ENCODE data around the gene TBXA2R. TPM values are rescaled to one million over a fixed set of nuclear protein-coding genes. Genes with fewer than 3 reads are reported as not detected.

Gene TBXA2R
- total and polyA plus RNA-seq, 2 of the 8 experiments (the other 6 are each of a cell fraction or from before 2014, with no cell fraction given): 0.39 to 0.50 TPM

- H3K27ac ChIP-seq (ENCODE audit: low read depth, low read length): no peak overlapping the region
- H3K23me2 ChIP-seq (ENCODE audit: low read depth, low read length): peaks cover 2% of the 10 kb centered on the region
- H3K14ac ChIP-seq (ENCODE audit: insufficient read length): no peak overlapping the region
- POLR2A ChIA-PET (ENCODE audit: partially characterized antibody): interaction anchor here (1.6 kb wide), 1 partner anchor 84 kb away, joined by 3 read pairs; no protein-coding TSS in a partner anchor
- no peak overlapping the region for H3K56ac ChIP-seq (replicated peaks; ENCODE audit: insufficient read length, low read depth, low read length)
- H3K79me1 ChIP-seq (ENCODE audit: low read depth, low read length): peaks cover 9% of the 10 kb centered on the region
- H2BK12ac ChIP-seq (ENCODE audit: low read depth, low read length): no peak overlapping the region
- no peak overlapping the region for H2BK20ac ChIP-seq (ENCODE audit: low read length)
- no peak overlapping the region for H2AFZ ChIP-seq (ENCODE audit: low read length)
- H2BK5ac ChIP-seq (ENCODE audit: low read depth, low read length): no peak overlapping the region
- H2AK5ac ChIP-seq (ENCODE audit: low read depth, low read length): no peak overlapping the region
- no peak overlapping the region for H4K8ac ChIP-seq (ENCODE audit: extremely low read depth, insufficient read depth, low read length)
- no peak overlapping the region for H3K18ac ChIP-seq (ENCODE audit: extremely low read depth, low read length)
- no peak overlapping the region for H3K4me2 ChIP-seq (ENCODE audit: insufficient read depth in 1 of 2, low read depth in 2 of 2, low read length in 2 of 2)
- no peak overlapping the region for H3K4ac ChIP-seq (replicated peaks; ENCODE audit: insufficient read length, low read depth, low read length)
- peaks cover 2 to 5% (median 3%) of the 10 kb centered on the region in 4 experiments; a peak in 4 of 8 replicates for H3K36me3 ChIP-seq (ENCODE audit: control insufficient read depth in 2 of 4, insufficient read depth in 4 of 4, low read length in 3 of 4)
- H3K79me2 ChIP-seq (ENCODE audit: control insufficient read depth in 1 of 2, insufficient read depth in 2 of 2, low read length in 2 of 2): peaks cover 7 to 18% of the 10 kb centered on the region in 2 experiments
- FAIRE-seq: no peak
- H3K27me3 ChIP-seq (replicated peaks in 1 of 4; ENCODE audit: control insufficient read depth in 3 of 4, extremely low read depth in 1 of 4, insufficient read depth in 3 of 4, low read length in 3 of 4): no peaks in the 10 kb centered on the region
- no peak overlapping the region for H2BK15ac ChIP-seq (ENCODE audit: low read length)
- H3K9ac ChIP-seq (replicated peaks in 1 of 4; ENCODE audit: extremely low read depth in 1 of 4, low read depth in 3 of 4, low read length in 3 of 4): no peak overlapping the region
- H3K4me3 ChIP-seq (ENCODE audit: extremely low read depth in 1 of 4, insufficient read depth in 2 of 4, low read depth in 3 of 4, low read length in 4 of 4): no peak overlapping the region
- no peak overlapping the region for H4K91ac ChIP-seq (replicated peaks; ENCODE audit: insufficient read length, low read length)
- peaks cover 4 to 14% of the 10 kb centered on the region in 2 experiments for H4K20me1 ChIP-seq (replicated peaks in 1 of 2; ENCODE audit: control insufficient read depth in 1 of 2, insufficient read depth in 2 of 2, low read length in 2 of 2)
- peaks cover 0 to 8% (median 2%) of the 10 kb centered on the region in 4 experiments; a peak in 4 of 7 replicates for H3K4me1 ChIP-seq (replicated peaks in 1 of 4; ENCODE audit: control insufficient read depth in 3 of 4, insufficient read depth in 4 of 4, low read length in 3 of 4)
- WGBS, 2 experiments (ENCODE audit: extremely low coverage in 1 of 2, insufficient coverage in 1 of 2, insufficient read length in 1 of 2, insufficient replicate concordance in 2 of 2, low coverage in 1 of 2, low lambda C conversion rate in 2 of 2, missing lambda C conversion rate in 1 of 2): 87% methylated on average over 23 of the region's 24 CpGs; no CpG with 5 or more reads in 1 of the 2 experiments
- H3K23ac ChIP-seq (ENCODE audit: insufficient read length): no peak overlapping the region
- H3K9me3 ChIP-seq (ENCODE audit: insufficient read depth in 2 of 2, low read depth in 1 of 2, low read length in 1 of 2): no peaks in the 10 kb centered on the region
- no peak for DNase-seq (ENCODE audit: low read depth in 1 of 2, low spot score in 2 of 2)
- no peak overlapping the region for H4K5ac ChIP-seq (ENCODE audit: insufficient read length, low read depth, low read length)
- CTCF ChIA-PET (ENCODE audit: partially characterized antibody): interaction anchor here (0.8 to 7.3 kb wide), 8 partner anchors 9 to 76 kb away, joined by 3 to 38 read pairs (median 9); partner anchors contain the start of genes GIPC3 and TBXA2R
- H2BK120ac ChIP-seq (replicated peaks; ENCODE audit: low read depth, low read length): no peak overlapping the region
- TF ChIP-seq, protein P1, sequence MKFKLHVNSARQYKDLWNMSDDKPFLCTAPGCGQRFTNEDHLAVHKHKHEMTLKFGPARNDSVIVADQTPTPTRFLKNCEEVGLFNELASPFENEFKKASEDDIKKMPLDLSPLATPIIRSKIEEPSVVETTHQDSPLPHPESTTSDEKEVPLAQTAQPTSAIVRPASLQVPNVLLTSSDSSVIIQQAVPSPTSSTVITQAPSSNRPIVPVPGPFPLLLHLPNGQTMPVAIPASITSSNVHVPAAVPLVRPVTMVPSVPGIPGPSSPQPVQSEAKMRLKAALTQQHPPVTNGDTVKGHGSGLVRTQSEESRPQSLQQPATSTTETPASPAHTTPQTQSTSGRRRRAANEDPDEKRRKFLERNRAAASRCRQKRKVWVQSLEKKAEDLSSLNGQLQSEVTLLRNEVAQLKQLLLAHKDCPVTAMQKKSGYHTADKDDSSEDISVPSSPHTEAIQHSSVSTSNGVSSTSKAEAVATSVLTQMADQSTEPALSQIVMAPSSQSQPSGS (IDR thresholded peaks at IDR 0.05; ENCODE audit: low read length): no peak
- TF ChIP-seq TAF1 (IDR thresholded peaks at IDR 0.05; ENCODE audit: low read depth, low read length) (no peak), GTF2F1 (IDR thresholded peaks at IDR 0.05; ENCODE audit: borderline replicate concordance, low read depth, low read length) (no peak), GABPA (IDR thresholded peaks at IDR 0.05; ENCODE audit: borderline replicate concordance, insufficient read depth, low read length) (no peak), KDM1A (IDR thresholded peaks at IDR 0.05; ENCODE audit: borderline replicate concordance, low read length) (no peak), HDAC6 (IDR thresholded peaks at IDR 0.05; ENCODE audit: low read depth, low read length) (no peak), KDM5A (IDR thresholded peaks at IDR 0.05; ENCODE audit: low read length) (no peak), SUZ12 (IDR thresholded peaks at IDR 0.05; ENCODE audit: low read length) (no peak), TBP (IDR thresholded peaks at IDR 0.05; ENCODE audit: low read depth, low read length) (no peak), SIRT6 (IDR thresholded peaks at IDR 0.05; ENCODE audit: low read length) (no peak), CBX5 (IDR thresholded peaks at IDR 0.05; ENCODE audit: low read depth, low read length) (no peak)
Measured at GRCh38 chr19:3620817-3621547, 14.3 kb upstream of the TBXA2R start.
